H9 (cell line): Measurements from ENCODE around the gene CDC123. TPM values are rescaled to one million over a fixed set of nuclear protein-coding genes. Genes with fewer than 3 reads are reported as not detected.

Experiments used
- DNase-seq: peaks from one replicate; pipeline ENCODE4 v3.0.0-alpha.2; 2017
- H2AFZ ChIP-seq: one replicate; pipeline ENCODE4 v1.6.1; 2013; ENCODE audit warnings: mild to moderate bottlenecking, low read length, control low read depth, moderate library complexity
- H2AK5ac ChIP-seq: 2 replicates; pipeline ENCODE4 v1.6.1; 2013; ENCODE audit warnings: low read length, control low read depth, mixed read lengths; ENCODE audit not compliant: insufficient read length
- H2BK120ac ChIP-seq: one replicate; pipeline ENCODE4 v1.6.1; 2013; ENCODE audit warnings: low read depth, mild to moderate bottlenecking, low read length, control low read depth, inconsistent platforms; ENCODE audit not compliant: poor library complexity, severe bottlenecking
- H2BK12ac ChIP-seq: 2 replicates; pipeline ENCODE4 v1.6.1; 2013; ENCODE audit warnings: low read length, control low read depth, mixed read lengths, low read depth; ENCODE audit not compliant: insufficient read length
- H2BK15ac ChIP-seq: 2 replicates; pipeline ENCODE4 v1.6.1; 2013; ENCODE audit warnings: low read depth, low read length, control low read depth
- H2BK20ac ChIP-seq: one replicate; pipeline ENCODE4 v1.6.1; 2013; ENCODE audit warnings: low read depth, mild to moderate bottlenecking, low read length, control low read depth, inconsistent platforms; ENCODE audit not compliant: poor library complexity, severe bottlenecking
- H2BK5ac ChIP-seq: 2 replicates; pipeline ENCODE4 v1.6.1; 2013; ENCODE audit warnings: low read length, control low read depth, mixed read lengths; ENCODE audit not compliant: insufficient read length
- H3K14ac ChIP-seq: 2 replicates; pipeline ENCODE4 v1.6.1; 2013; ENCODE audit warnings: low read length, control low read depth; ENCODE audit not compliant: insufficient read depth
- H3K18ac ChIP-seq: 2 replicates; pipeline ENCODE4 v1.6.1; 2013; ENCODE audit warnings: low read depth, mild to moderate bottlenecking, mixed read lengths, low read length, control low read depth; ENCODE audit not compliant: insufficient read length
- H3K23ac ChIP-seq: 2 replicates; pipeline ENCODE4 v1.6.1; 2013; ENCODE audit warnings: low read length, control low read depth, mixed read lengths, low read depth; ENCODE audit not compliant: insufficient read length
- H3K23me2 ChIP-seq: 2 replicates; pipeline ENCODE4 v1.6.1; 2013; ENCODE audit warnings: low read depth, mild to moderate bottlenecking, mixed read lengths, low read length, control low read depth; ENCODE audit not compliant: insufficient read length, poor library complexity, severe bottlenecking
- H3K27ac ChIP-seq: 2 replicates; pipeline ENCODE4 v1.5.1; 2013; ENCODE audit warnings: low read length, control low read depth, mixed read lengths, low read depth; ENCODE audit not compliant: insufficient read length
- H3K27me3 ChIP-seq: 2 replicates; pipeline ENCODE4 v1.6.1; 2013; ENCODE audit warnings: low read length, control low read depth, inconsistent platforms; ENCODE audit not compliant: insufficient read depth
- H3K4ac ChIP-seq: 2 replicates; pipeline ENCODE4 v1.6.1; 2013; ENCODE audit warnings: low read depth, mild to moderate bottlenecking, control low read depth, inconsistent platforms, low read length, moderate library complexity
- H3K4me1 ChIP-seq: 2 replicates; pipeline ENCODE4 v1.6.1; 2013; ENCODE audit warnings: low read length, control low read depth, inconsistent platforms; ENCODE audit not compliant: insufficient read depth
- H3K4me2 ChIP-seq: 2 replicates; pipeline ENCODE4 v1.6.1; 2013; ENCODE audit warnings: low read length, control low read depth, mixed read lengths; ENCODE audit not compliant: insufficient read length, insufficient read depth
- H3K56ac ChIP-seq: 2 replicates; pipeline ENCODE4 v1.6.1; 2013; ENCODE audit warnings: low read depth, mild to moderate bottlenecking, mixed read lengths, low read length, control low read depth; ENCODE audit not compliant: insufficient read length
- H3K79me1 ChIP-seq: 2 replicates; pipeline ENCODE4 v1.6.1; 2013; ENCODE audit warnings: low read depth, mild to moderate bottlenecking, moderate library complexity, low read length, control low read depth, inconsistent platforms; ENCODE audit not compliant: insufficient read depth, poor library complexity, severe bottlenecking
- H3K79me2 ChIP-seq: 2 replicates; pipeline ENCODE4 v1.6.1; 2013; ENCODE audit warnings: low read length, control low read depth, inconsistent platforms; ENCODE audit not compliant: insufficient read depth
- H3K9ac ChIP-seq: 2 replicates; pipeline ENCODE4 v1.6.1; 2013; ENCODE audit warnings: low read length, control low read depth, mixed read lengths; ENCODE audit not compliant: insufficient read length; ENCODE audit errors: extremely low read depth
- H3K9me3 ChIP-seq: one replicate; pipeline ENCODE4 v1.6.1; 2013; ENCODE audit warnings: low read depth, low read length, inconsistent platforms; ENCODE audit not compliant: control insufficient read depth
- H3T11ph ChIP-seq: one replicate; pipeline ENCODE4 v1.6.1; 2013; ENCODE audit warnings: mild to moderate bottlenecking, low read length, control low read depth, inconsistent platforms
- H4K20me1 ChIP-seq: one replicate; pipeline ENCODE4 v1.6.1; 2013; ENCODE audit not compliant: control insufficient read depth, insufficient read length, insufficient read depth
- H4K5ac ChIP-seq: 2 replicates; pipeline ENCODE4 v1.6.1; 2013; ENCODE audit warnings: low read depth, mild to moderate bottlenecking, mixed read lengths, low read length, control low read depth; ENCODE audit not compliant: insufficient read length
- H4K8ac ChIP-seq: replicated peaks from 2 replicates; pipeline ENCODE4 v1.6.1; 2013; ENCODE audit warnings: low read length, control low read depth, mixed read lengths, low read depth; ENCODE audit not compliant: insufficient read length
- H4K91ac ChIP-seq: 2 replicates; pipeline ENCODE4 v1.6.1; 2013; ENCODE audit warnings: low read depth, mild to moderate bottlenecking, moderate library complexity, mixed read lengths, low read length, control low read depth; ENCODE audit not compliant: insufficient read length
- H3K27ac Mint-ChIP-seq, 3 experiments: 2 replicates in 2 of 3; 3 replicates in 1 of 3; pipeline ENCODE4 v1.8.0; 2020 to 2021; ENCODE audit warnings: mixed read lengths in 3 of 3, mild to moderate bottlenecking in 1 of 3, moderate library complexity in 1 of 3
- H3K27me3 Mint-ChIP-seq: 2 replicates; pipeline ENCODE4 v1.8.0; 2021; ENCODE audit warnings: low read depth, mild to moderate bottlenecking, moderate library complexity, mixed read lengths
- H3K36me3 Mint-ChIP-seq, 3 experiments: 2 replicates in 2 of 3; 3 replicates in 1 of 3; pipeline ENCODE4 v1.8.0; 2020 to 2021; ENCODE audit warnings: low read depth in 3 of 3, mixed read lengths in 3 of 3; ENCODE audit not compliant: insufficient read depth in 1 of 3
- H3K4me1 Mint-ChIP-seq, 2 experiments: 2 replicates each; pipeline ENCODE4 v1.8.0; 2020; ENCODE audit warnings: mixed read lengths in 2 of 2
- H3K4me3 Mint-ChIP-seq, 2 experiments: 2 replicates in 1 of 2; 3 replicates in 1 of 2; pipeline ENCODE4 v1.8.0; 2020 to 2021; ENCODE audit warnings: mild to moderate bottlenecking in 2 of 2, mixed read lengths in 2 of 2, moderate library complexity in 1 of 2
- H3K9me3 Mint-ChIP-seq, 2 experiments: 2 replicates in 1 of 2; 3 replicates in 1 of 2; pipeline ENCODE4 v1.8.0; 2020; ENCODE audit warnings: mild to moderate bottlenecking in 2 of 2, mixed read lengths in 2 of 2, moderate library complexity in 1 of 2
- CTCF ChIP-seq: fragments of 200-600 bp; sonication (generic); conservative IDR thresholded peaks from 3 replicates; pipeline ENCODE4 v1.8.0; 2021; ENCODE audit warnings: antibody characterized with exemption, mild to moderate bottlenecking
- WGBS: extraction: QIAGEN DNeasy Blood & Tissue Kit; methylation state at CpG from one replicate; pipeline ENCODE4 v1.1.7; 2013; ENCODE audit warnings: missing lambda C conversion rate, low lambda C conversion rate, mixed read lengths; ENCODE audit not compliant: insufficient read length; ENCODE audit errors: extremely low coverage; 5-methylcytosine and 5-hydroxymethylcytosine counted together
- total RNA-seq: library from RNA; stranded (reverse); gene quantifications from 2 replicates; pipeline ENCODE4 v1.2.1, GENCODE V29; 2021

CDC123 gene
- total RNA-seq, 1 experiment from 2014 or later, result 159 TPM

DNA sequence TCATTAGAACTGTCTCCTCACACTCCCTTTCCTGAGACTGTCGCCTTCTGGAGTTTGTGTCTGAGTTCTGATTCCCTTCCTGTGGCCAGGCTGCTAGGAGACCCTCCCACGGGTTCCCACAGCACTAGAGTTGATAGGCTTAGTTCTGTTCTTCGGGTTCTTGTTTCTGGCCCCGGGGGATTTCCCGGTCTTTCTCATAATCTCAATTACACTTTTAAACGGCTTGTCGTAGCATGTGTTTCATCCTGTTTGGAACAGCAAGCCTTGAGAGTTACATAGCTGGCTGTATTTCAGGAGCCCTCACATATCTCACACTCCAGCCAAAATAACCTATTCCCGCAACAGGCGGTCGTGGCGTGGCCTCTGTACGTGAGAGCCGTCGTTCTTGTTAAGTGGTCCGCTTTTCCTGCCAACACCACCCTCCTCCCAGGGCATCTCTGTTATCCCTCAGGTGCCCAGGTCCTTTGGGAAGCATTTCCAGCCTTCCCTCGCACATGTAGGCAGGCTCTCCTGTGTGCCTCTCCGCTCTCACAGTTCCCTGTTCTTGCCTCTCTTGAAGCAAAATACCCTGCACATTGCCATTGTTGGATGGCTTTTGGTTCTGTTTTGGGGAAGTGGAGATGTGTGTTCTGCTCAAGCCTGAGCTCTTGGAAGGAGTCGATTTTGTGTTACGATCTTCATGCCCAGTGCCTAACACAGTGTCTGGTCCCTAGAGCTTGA, 46.0 kb downstream of the CDC123 start:
- no CpG with 5 or more reads among the region's 19 CpGs for WGBS
- no peak overlapping the region for H4K91ac ChIP-seq
- peaks cover 40 to 81% (median 68%) of the 10 kb centered on the region in 3 experiments; a peak in 6 of 7 replicates for H3K36me3 Mint-ChIP-seq

More for the DNA sequence above, 46.0 kb downstream of the CDC123 start:
- H3K14ac ChIP-seq, result no peak overlapping the region
- no peaks in the 10 kb centered on the region for H3K79me2 ChIP-seq
- no peaks in the 10 kb centered on the region for H3K23me2 ChIP-seq
- H3K27me3 ChIP-seq, result no peaks in the 10 kb centered on the region
- peak overlapping the region in 2 of 3 experiments; percentile 18 to 70; a peak in 3 of 7 replicates for H3K27ac Mint-ChIP-seq
- H3K27me3 Mint-ChIP-seq, result no peaks in the 10 kb centered on the region
- no peak overlapping the region for H2BK5ac ChIP-seq
- H2AK5ac ChIP-seq, result no peak overlapping the region
- no peak overlapping the region for H2BK20ac ChIP-seq
- no peak overlapping the region for H3K23ac ChIP-seq
- no peaks in the 10 kb centered on the region for H3K4me1 Mint-ChIP-seq
- no peak overlapping the region for H2BK12ac ChIP-seq
- no peak for DNase-seq
- no peaks in the 10 kb centered on the region for H3K4me1 ChIP-seq
- no peak overlapping the region for H4K5ac ChIP-seq
- H2AFZ ChIP-seq, result no peak overlapping the region
- H3K4me2 ChIP-seq, result no peak overlapping the region
- H3K9me3 ChIP-seq, result no peaks in the 10 kb centered on the region
- H3K4ac ChIP-seq, result no peak overlapping the region
- no peak overlapping the region for H3K27ac ChIP-seq
- no peaks in the 10 kb centered on the region for H3K79me1 ChIP-seq
- no peak overlapping the region for H3K9ac ChIP-seq
- no peak overlapping the region for H2BK120ac ChIP-seq
- H3K18ac ChIP-seq, result no peak overlapping the region
- H3K56ac ChIP-seq, result no peak overlapping the region
- H3T11ph ChIP-seq, result no peak overlapping the region
- no peaks in the 10 kb centered on the region for H3K9me3 Mint-ChIP-seq
- no peak overlapping the region for H3K4me3 Mint-ChIP-seq
- H4K20me1 ChIP-seq, result no peaks in the 10 kb centered on the region
- TF ChIP-seq CTCF, result no peak
- no peak overlapping the region for H2BK15ac ChIP-seq
- no peak overlapping the region for H4K8ac ChIP-seq
